ENCODE measurements around the gene LRBA.

Gene LRBA

GRCh38 chr4:150342945-150343344, 672.1 kb downstream of the LRBA start:
- Histone ChIP-seq H3K9ac (ENCODE audit: low read depth, low read length) (no peak overlapping the region), H3K4me1 (ENCODE audit: insufficient read depth, low read length) (peaks cover 3% of the 10 kb centered on the region), H3K36me3 (ENCODE audit: insufficient read depth, low read length) (no peaks in the 10 kb centered on the region), H3K9me3 (ENCODE audit: control insufficient read depth, insufficient read depth, low read length) (no peaks in the 10 kb centered on the region)

GRCh38 chr4:150337734-150338133, 677.4 kb downstream of the LRBA start:
- H3K9me3 ChIP-seq (ENCODE audit: control insufficient read depth, insufficient read depth, low read length), result no peaks in the 10 kb centered on the region
- peaks cover 7% of the 10 kb centered on the region for H3K4me1 ChIP-seq (ENCODE audit: insufficient read depth, low read length)
- H3K9ac ChIP-seq (ENCODE audit: low read depth, low read length), result no peak overlapping the region
- no peaks in the 10 kb centered on the region for H3K36me3 ChIP-seq (ENCODE audit: insufficient read depth, low read length)

- H3K9ac ChIP-seq (ENCODE audit: low read depth, low read length), result no peak overlapping the region
- H3K4me1 ChIP-seq (ENCODE audit: insufficient read depth, low read length), result peaks cover 7% of the 10 kb centered on the region
- no peaks in the 10 kb centered on the region; the same call in 1 of the 2 replicates for H3K9me3 ChIP-seq (ENCODE audit: control insufficient read depth, insufficient read depth, low read length)
- H3K36me3 ChIP-seq (ENCODE audit: insufficient read depth, low read length), result no peaks in the 10 kb centered on the region
Measured at GRCh38 chr4:150336676-150337412, 678.2 kb downstream of the LRBA start.

- H3K36me3 ChIP-seq (ENCODE audit: insufficient read depth, low read length), result no peaks in the 10 kb centered on the region; the same call in 1 of the 2 replicates
- H3K9ac ChIP-seq (ENCODE audit: low read depth, low read length), result no peak overlapping the region
- H3K4me1 ChIP-seq (ENCODE audit: insufficient read depth, low read length), result peaks cover 5% of the 10 kb centered on the region
- H3K9me3 ChIP-seq (ENCODE audit: control insufficient read depth, insufficient read depth, low read length), result no peaks in the 10 kb centered on the region; the same call in 1 of the 2 replicates
Measured at GRCh38 chr4:150332961-150333360, 682.1 kb downstream of the LRBA start.

GRCh38 chr4:150332086-150332485, 683.0 kb downstream of the LRBA start:
- Histone ChIP-seq H3K9me3 (ENCODE audit: control insufficient read depth, insufficient read depth, low read length) (no peaks in the 10 kb centered on the region; the same call in 1 of the 2 replicates), H3K36me3 (ENCODE audit: insufficient read depth, low read length) (no peaks in the 10 kb centered on the region; the same call in 1 of the 2 replicates), H3K4me1 (ENCODE audit: insufficient read depth, low read length) (no peaks in the 10 kb centered on the region), H3K9ac (ENCODE audit: low read depth, low read length) (no peak overlapping the region)

GRCh38 chr4:150329373-150329772, 685.7 kb downstream of the LRBA start:
- Histone ChIP-seq H3K36me3 (ENCODE audit: insufficient read depth, low read length) (no peaks in the 10 kb centered on the region; the same call in 1 of the 2 replicates), H3K9me3 (ENCODE audit: control insufficient read depth, insufficient read depth, low read length) (no peaks in the 10 kb centered on the region; the same call in 1 of the 2 replicates), H3K9ac (ENCODE audit: low read depth, low read length) (no peak overlapping the region), H3K4me1 (ENCODE audit: insufficient read depth, low read length) (no peaks in the 10 kb centered on the region)

DNA sequence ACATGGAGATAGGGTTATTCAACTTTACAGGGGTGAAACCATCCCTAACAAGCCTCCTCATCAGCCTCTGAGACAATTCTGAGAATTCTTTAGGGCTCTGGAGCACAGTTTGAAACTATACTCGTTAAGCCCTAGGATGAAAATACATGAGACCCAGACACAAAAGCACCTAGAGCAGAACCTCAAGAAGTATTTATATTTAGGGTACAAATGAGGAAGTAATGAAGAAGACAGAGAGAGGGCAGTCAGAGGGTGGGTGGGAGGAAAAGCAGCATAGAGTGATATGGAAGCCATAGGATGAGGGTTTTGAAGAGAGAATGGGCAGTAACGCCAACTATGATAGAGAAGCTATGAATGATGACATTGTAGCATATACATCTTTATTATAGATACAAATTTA, 686.6 kb downstream of the LRBA start:
- no peaks in the 10 kb centered on the region for H3K4me1 ChIP-seq (ENCODE audit: insufficient read depth, low read length)
- H3K36me3 ChIP-seq (ENCODE audit: insufficient read depth, low read length), result no peaks in the 10 kb centered on the region; the same call in 1 of the 2 replicates
- no peak overlapping the region for H3K9ac ChIP-seq (ENCODE audit: low read depth, low read length)
- no peaks in the 10 kb centered on the region; the same call in 1 of the 2 replicates for H3K9me3 ChIP-seq (ENCODE audit: control insufficient read depth, insufficient read depth, low read length)

GRCh38 chr4:150327262-150327780, 687.8 kb downstream of the LRBA start:
- Histone ChIP-seq H3K9ac (ENCODE audit: low read depth, low read length) (no peak overlapping the region), H3K9me3 (ENCODE audit: control insufficient read depth, insufficient read depth, low read length) (no peaks in the 10 kb centered on the region; the same call in 1 of the 2 replicates), H3K36me3 (ENCODE audit: insufficient read depth, low read length) (no peaks in the 10 kb centered on the region; the same call in 1 of the 2 replicates), H3K4me1 (ENCODE audit: insufficient read depth, low read length) (no peaks in the 10 kb centered on the region)

DNA sequence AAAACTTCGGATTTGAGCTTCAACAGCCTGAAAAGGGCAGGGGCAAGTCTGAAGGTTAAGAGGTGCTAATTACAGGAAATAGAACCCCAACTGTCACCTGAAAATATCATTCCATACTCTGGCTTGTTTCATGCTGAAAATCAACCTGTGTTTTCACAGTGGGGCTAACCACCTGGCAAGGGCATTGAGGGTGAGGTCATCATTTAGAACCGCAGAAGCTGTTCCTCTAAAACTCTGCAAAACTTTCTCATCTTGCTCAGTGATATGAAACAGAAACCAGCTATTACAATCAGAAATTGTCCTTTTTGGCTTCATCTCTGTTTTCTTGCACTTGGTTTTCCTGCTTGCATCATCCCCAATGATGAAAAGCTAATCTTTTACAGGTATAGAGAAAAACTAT, 689.2 kb downstream of the LRBA start:
- no peaks in the 10 kb centered on the region; the same call in 1 of the 2 replicates for H3K36me3 ChIP-seq (ENCODE audit: insufficient read depth, low read length)
- H3K9ac ChIP-seq (ENCODE audit: low read depth, low read length), result no peak overlapping the region
- no peaks in the 10 kb centered on the region for H3K9me3 ChIP-seq (ENCODE audit: control insufficient read depth, insufficient read depth, low read length)
- H3K4me1 ChIP-seq (ENCODE audit: insufficient read depth, low read length), result no peaks in the 10 kb centered on the region

DNA sequence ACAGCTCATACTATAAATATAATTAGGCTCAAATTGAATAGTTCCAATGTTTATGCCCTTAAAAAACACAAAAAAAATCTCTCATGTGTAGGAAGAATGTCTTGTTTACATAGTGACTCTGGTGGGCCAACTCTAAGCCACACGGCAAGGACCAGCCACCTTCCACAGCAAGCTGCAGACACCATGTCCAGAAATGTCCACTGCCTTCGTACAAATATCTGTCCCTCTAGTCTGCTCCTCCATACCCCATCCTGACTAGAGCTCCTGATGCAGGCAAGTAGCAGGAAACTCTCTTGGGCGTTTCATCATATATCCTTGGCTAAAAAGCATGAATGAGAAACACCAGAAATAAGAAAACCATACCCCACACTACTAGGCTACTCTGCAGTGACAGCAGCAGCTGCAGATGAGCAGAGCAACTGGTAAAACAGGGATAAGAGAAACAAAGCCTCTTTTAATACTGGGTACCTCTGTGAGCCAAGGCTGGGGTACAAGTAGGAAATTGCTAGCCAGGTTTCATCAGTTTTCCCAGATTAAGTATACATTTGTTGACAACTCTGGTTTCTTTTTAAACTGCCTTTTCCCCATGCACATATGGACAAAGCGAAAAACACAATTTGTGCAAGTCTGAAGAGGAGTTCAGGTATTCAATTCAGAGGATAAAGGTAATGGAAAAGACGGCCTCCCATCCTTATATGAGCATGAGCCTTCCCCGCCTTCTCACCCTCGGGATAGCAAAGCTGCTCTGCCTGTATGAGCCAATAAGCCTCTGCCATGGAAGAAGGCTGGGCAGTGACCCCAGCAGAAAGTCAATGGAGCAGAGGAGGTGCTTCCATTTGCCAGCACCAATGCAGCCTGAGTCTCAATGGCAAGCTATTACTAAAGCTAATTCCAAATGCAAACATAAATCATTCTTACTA, 691.4 kb downstream of the LRBA start:
- no peaks in the 10 kb centered on the region for H3K9me3 ChIP-seq (ENCODE audit: control insufficient read depth, insufficient read depth, low read length)
- H3K36me3 ChIP-seq (ENCODE audit: insufficient read depth, low read length), result no peaks in the 10 kb centered on the region; the same call in 1 of the 2 replicates
- no peak overlapping the region for H3K9ac ChIP-seq (ENCODE audit: low read depth, low read length)
- H3K4me1 ChIP-seq (ENCODE audit: insufficient read depth, low read length), result no peaks in the 10 kb centered on the region

DNA sequence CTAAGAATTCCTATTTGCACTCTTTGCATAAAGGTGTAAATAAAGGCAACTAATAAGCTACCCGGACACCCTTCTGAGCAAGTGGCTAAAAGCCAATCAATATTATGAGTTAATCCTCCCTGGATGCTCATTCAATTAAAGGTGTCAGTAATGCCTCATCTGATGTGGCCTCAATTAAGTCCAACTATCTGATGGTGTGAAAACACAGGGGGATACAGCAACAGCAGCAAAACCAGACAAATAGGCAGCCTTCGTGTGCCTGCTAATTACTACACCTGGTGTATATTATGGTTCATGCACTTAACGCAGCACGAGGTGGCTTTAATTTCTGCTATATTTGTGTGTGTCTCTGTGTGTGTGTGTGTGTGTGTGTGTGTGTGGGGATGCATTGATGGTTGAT, 692.4 kb downstream of the LRBA start:
- Histone ChIP-seq H3K9me3 (ENCODE audit: control insufficient read depth, insufficient read depth, low read length) (no peaks in the 10 kb centered on the region), H3K36me3 (ENCODE audit: insufficient read depth, low read length) (no peaks in the 10 kb centered on the region; the same call in 1 of the 2 replicates), H3K4me1 (ENCODE audit: insufficient read depth, low read length) (no peaks in the 10 kb centered on the region), H3K9ac (ENCODE audit: low read depth, low read length) (no peak overlapping the region)

GRCh38 chr4:150321113-150321512, 694.0 kb downstream of the LRBA start:
- H3K4me1 ChIP-seq (ENCODE audit: insufficient read depth, low read length), result peaks cover 9% of the 10 kb centered on the region; the same call in 1 of the 2 replicates
- no peaks in the 10 kb centered on the region; the same call in 1 of the 2 replicates for H3K36me3 ChIP-seq (ENCODE audit: insufficient read depth, low read length)
- no peaks in the 10 kb centered on the region for H3K9me3 ChIP-seq (ENCODE audit: control insufficient read depth, insufficient read depth, low read length)
- H3K9ac ChIP-seq (ENCODE audit: low read depth, low read length), result no peak overlapping the region

GRCh38 chr4:150318971-150319370, 696.1 kb downstream of the LRBA start:
- Histone ChIP-seq H3K36me3 (ENCODE audit: insufficient read depth, low read length) (no peaks in the 10 kb centered on the region; the same call in 1 of the 2 replicates), H3K4me1 (ENCODE audit: insufficient read depth, low read length) (peaks cover 22% of the 10 kb centered on the region), H3K9me3 (ENCODE audit: control insufficient read depth, insufficient read depth, low read length) (no peaks in the 10 kb centered on the region), H3K9ac (ENCODE audit: low read depth, low read length) (no peak overlapping the region)

DNA sequence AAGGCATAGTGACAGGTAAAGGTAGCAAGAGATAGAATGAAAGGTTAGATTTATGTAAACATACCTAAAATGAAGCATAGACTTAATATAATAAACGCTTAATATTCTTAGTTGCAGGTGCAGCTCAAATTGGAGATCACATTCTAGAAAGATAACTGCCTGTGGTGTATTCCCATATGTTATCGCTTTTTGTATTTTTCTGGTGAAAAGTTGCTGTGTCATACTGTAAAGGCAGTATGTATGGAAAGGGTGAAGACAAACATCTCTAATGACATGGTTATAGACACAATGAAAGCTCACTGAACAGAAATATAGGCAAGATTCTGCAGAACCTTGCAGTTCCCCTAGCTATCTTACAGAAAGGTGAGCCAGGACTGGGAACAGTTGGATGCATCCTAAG, 696.6 kb downstream of the LRBA start:
- no peaks in the 10 kb centered on the region for H3K9me3 ChIP-seq (ENCODE audit: control insufficient read depth, insufficient read depth, low read length)
- H3K4me1 ChIP-seq (ENCODE audit: insufficient read depth, low read length), result peaks cover 22% of the 10 kb centered on the region
- H3K9ac ChIP-seq (ENCODE audit: low read depth, low read length), result no peak overlapping the region
- no peaks in the 10 kb centered on the region; the same call in 1 of the 2 replicates for H3K36me3 ChIP-seq (ENCODE audit: insufficient read depth, low read length)

All from ES-I3 (cell line).